DND-41 (cell line): ENCODE measurements around the gene PTPRD.

ENCODE experiments used
- ATAC-seq: fragments of 200-7000 bp; cut with Tn5 transposase; 3 replicates; pipeline ENCODE4 v1.9.1; 2021; ENCODE audit warnings: low read depth; ENCODE audit not compliant: insufficient read depth
- DNase-seq: peaks from one replicate; pipeline ENCODE4 v3.0.0-alpha.2; 2020
- H2AFZ ChIP-seq: 2 replicates; pipeline ENCODE4 v1.6.0; 2012; ENCODE audit warnings: low read depth, low read length
- H3K27ac ChIP-seq: 2 replicates; pipeline ENCODE4 v1.5.1; 2012; ENCODE audit warnings: low read length, inconsistent platforms
- H3K27me3 ChIP-seq: fragments of 200-600 bp; sonication (generic); 2 replicates; pipeline ENCODE4 v1.6.0; 2012; ENCODE audit warnings: low read length, mild to moderate bottlenecking, inconsistent platforms; ENCODE audit not compliant: insufficient read depth, poor library complexity
- H3K36me3 ChIP-seq: 2 replicates; pipeline ENCODE4 v1.5.1; 2012; ENCODE audit warnings: low read length, inconsistent platforms; ENCODE audit not compliant: insufficient read depth
- H3K4me1 ChIP-seq: 2 replicates; pipeline ENCODE4 v1.5.1; 2012; ENCODE audit warnings: mild to moderate bottlenecking, low read length; ENCODE audit not compliant: insufficient read depth
- H3K4me2 ChIP-seq: 2 replicates; pipeline ENCODE4 v1.6.0; 2012; ENCODE audit warnings: mild to moderate bottlenecking, moderate library complexity, low read length, inconsistent platforms; ENCODE audit not compliant: insufficient read depth
- H3K4me3 ChIP-seq, 2 experiments: fragments of 200-600 bp in 1 of 2; shearing (Covaris generic) in 1 of 2; 2 replicates each; pipeline ENCODE4 v1.5.1; 2012 to 2016; ENCODE audit warnings: inconsistent platforms in 2 of 2, low read length in 2 of 2, mild to moderate bottlenecking in 2 of 2, low read depth in 1 of 2, moderate library complexity in 1 of 2
- H3K79me2 ChIP-seq: 2 replicates; pipeline ENCODE4 v1.6.0; 2012; ENCODE audit warnings: low read length, inconsistent platforms; ENCODE audit not compliant: insufficient read depth
- H3K9ac ChIP-seq: 2 replicates; pipeline ENCODE4 v1.6.0; 2012; ENCODE audit warnings: low read depth, mild to moderate bottlenecking, inconsistent platforms, low read length, moderate library complexity
- H3K9me3 ChIP-seq: 2 replicates; pipeline ENCODE4 v1.5.1; 2012; ENCODE audit warnings: low read length, moderate library complexity, mild to moderate bottlenecking, inconsistent platforms; ENCODE audit not compliant: insufficient read depth, severe bottlenecking
- H4K20me1 ChIP-seq: 2 replicates; pipeline ENCODE4 v1.6.0; 2012; ENCODE audit warnings: low read length; ENCODE audit not compliant: insufficient read depth
- EZH2 ChIP-seq: IDR thresholded peaks from 3 replicates; pipeline ENCODE4 v1.6.1; 2012; ENCODE audit warnings: borderline replicate concordance, low read depth, mild to moderate bottlenecking, moderate library complexity, low read length, inconsistent platforms; ENCODE audit not compliant: severe bottlenecking
- TF ChIP-seq, protein P1 (sequence below): IDR thresholded peaks from 2 replicates; pipeline ENCODE4 v1.5.1; 2012; ENCODE audit warnings: borderline replicate concordance, low read length, moderate library complexity, mild to moderate bottlenecking; ENCODE audit not compliant: poor library complexity, severe bottlenecking; ENCODE audit errors: extremely low read depth

PTPRD gene

DNA sequence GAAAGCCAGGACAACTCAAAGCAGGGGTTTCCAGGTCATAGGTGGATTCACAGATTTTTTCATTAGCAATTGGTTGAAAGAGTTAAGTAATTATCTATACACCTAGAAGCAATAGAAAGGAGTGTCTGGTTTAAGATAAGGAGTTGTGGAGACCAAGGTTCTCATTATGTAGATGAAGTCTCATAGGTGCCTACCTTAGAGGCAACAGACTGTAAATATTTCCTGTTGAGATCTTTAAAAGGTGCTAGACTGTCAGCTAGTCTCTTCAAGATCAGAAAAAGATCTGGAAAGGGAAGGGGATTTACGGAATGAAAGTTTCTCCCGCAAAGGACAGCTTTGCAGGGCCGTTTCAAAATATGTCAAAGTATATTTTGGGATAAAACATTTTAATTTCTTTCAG lies 603.4 kb downstream of the PTPRD start:
- Histone ChIP-seq H3K9me3 (no peaks in the 10 kb centered on the region), H3K4me2 (no peak overlapping the region), H3K79me2 (no peaks in the 10 kb centered on the region), H2AFZ (no peak overlapping the region), H3K4me1 (no peaks in the 10 kb centered on the region), H4K20me1 (no peaks in the 10 kb centered on the region), H3K4me3 (no peak overlapping the region), H3K27ac (no peak overlapping the region), H3K36me3 (no peaks in the 10 kb centered on the region), H3K9ac (no peak overlapping the region), H3K27me3 (no peaks in the 10 kb centered on the region)
- DNase-seq (no peak), ATAC-seq (no peak)
- TF ChIP-seq EZH2 = no peak
- TF ChIP-seq, protein P1, sequence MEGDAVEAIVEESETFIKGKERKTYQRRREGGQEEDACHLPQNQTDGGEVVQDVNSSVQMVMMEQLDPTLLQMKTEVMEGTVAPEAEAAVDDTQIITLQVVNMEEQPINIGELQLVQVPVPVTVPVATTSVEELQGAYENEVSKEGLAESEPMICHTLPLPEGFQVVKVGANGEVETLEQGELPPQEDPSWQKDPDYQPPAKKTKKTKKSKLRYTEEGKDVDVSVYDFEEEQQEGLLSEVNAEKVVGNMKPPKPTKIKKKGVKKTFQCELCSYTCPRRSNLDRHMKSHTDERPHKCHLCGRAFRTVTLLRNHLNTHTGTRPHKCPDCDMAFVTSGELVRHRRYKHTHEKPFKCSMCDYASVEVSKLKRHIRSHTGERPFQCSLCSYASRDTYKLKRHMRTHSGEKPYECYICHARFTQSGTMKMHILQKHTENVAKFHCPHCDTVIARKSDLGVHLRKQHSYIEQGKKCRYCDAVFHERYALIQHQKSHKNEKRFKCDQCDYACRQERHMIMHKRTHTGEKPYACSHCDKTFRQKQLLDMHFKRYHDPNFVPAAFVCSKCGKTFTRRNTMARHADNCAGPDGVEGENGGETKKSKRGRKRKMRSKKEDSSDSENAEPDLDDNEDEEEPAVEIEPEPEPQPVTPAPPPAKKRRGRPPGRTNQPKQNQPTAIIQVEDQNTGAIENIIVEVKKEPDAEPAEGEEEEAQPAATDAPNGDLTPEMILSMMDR = no peak

DNA sequence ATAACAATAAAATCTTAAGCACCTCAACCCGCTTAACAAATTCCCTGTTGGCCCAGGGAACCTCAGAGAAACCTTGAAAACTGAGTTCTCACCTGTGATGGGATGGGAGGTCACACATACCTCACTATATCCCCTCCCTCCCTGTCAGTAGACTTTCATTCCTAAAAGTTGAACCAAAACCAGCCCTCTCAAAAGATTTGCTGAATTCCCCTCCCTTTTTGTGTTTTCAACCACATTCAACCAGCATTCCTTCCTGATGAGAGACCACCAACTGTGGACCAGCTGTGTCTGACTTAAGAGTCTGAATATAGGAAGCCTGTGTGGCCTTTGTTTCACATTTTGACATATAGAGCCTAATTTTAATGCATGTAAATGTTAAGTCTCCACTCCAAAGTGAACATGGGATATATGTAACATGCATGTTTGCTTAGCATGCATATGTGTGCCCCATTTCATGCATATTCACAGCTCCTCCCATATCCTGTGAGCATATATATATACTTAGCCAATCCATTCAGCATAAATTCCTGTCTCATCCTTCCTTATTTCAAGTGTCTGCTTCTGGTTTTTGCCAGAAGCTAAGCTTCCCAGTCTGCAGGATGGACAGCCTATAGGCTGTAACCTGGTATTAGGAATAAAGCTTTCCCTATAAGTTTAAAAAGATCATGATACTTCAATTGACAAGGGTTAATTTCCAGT lies 604.6 kb downstream of the PTPRD start:
- no peak overlapping the region for H2AFZ ChIP-seq
- H3K79me2 ChIP-seq = no peaks in the 10 kb centered on the region
- no peaks in the 10 kb centered on the region for H4K20me1 ChIP-seq
- H3K4me1 ChIP-seq = no peaks in the 10 kb centered on the region
- no peak overlapping the region for H3K4me3 ChIP-seq
- no peak overlapping the region for H3K9ac ChIP-seq
- H3K27me3 ChIP-seq = no peaks in the 10 kb centered on the region
- no peak for DNase-seq
- H3K4me2 ChIP-seq = no peak overlapping the region
- no peak overlapping the region for H3K27ac ChIP-seq
- TF ChIP-seq, protein P1 = no peak
- TF ChIP-seq EZH2 = no peak
- no peaks in the 10 kb centered on the region for H3K36me3 ChIP-seq
- ATAC-seq = no peak
- H3K9me3 ChIP-seq = no peaks in the 10 kb centered on the region

DNA sequence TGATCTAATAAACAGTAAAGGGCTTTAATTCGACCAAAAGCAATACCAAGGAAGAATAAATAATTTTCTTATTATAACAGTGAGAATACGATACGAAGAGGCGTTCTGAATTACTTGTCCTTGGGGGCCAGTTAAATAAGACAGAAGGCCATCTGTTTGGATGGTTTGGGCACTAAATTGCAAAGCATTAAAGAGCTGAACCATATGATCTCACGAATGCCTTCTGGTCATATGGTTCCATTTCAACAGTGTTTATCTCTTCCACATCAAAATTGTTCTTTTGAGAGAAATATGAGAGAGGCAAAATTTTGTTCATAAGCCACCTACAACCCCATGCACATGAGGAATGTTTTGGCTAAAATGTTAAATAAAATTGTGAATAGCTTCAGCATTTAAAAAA lies 605.4 kb downstream of the PTPRD start:
- no peaks in the 10 kb centered on the region for H3K27me3 ChIP-seq
- DNase-seq (no peak), ATAC-seq (no peak)
- no peak overlapping the region for H3K9ac ChIP-seq
- no peak overlapping the region for H3K4me3 ChIP-seq
- no peaks in the 10 kb centered on the region for H4K20me1 ChIP-seq
- TF ChIP-seq, protein P1 = no peak
- TF ChIP-seq EZH2 = no peak
- H3K79me2 ChIP-seq = no peaks in the 10 kb centered on the region
- H3K27ac ChIP-seq = no peak overlapping the region
- no peak overlapping the region for H3K4me2 ChIP-seq
- H2AFZ ChIP-seq = no peak overlapping the region
- no peaks in the 10 kb centered on the region for H3K9me3 ChIP-seq
- no peaks in the 10 kb centered on the region for H3K36me3 ChIP-seq
- H3K4me1 ChIP-seq = no peaks in the 10 kb centered on the region
